Stimulated activated CD4-positive, alpha-beta T cell treated with anti-CD3 and anti-CD28 coated beads, Interleukin-12 subunit alpha, Interleukin-12 subunit beta, amount 100 ng/mL, for 24 hours (primary cell): ENCODE results near the gene SNX15.
A peak's percentile ranks its signal among the peaks of the same experiment; 100 is the strongest.

Experiments used
- DNase-seq, 2 experiments: peaks; one replicate each; pipeline ENCODE4 v3.0.0-alpha.2; 2020; ENCODE audit warnings: low read depth in 2 of 2

Gene SNX15

DNA sequence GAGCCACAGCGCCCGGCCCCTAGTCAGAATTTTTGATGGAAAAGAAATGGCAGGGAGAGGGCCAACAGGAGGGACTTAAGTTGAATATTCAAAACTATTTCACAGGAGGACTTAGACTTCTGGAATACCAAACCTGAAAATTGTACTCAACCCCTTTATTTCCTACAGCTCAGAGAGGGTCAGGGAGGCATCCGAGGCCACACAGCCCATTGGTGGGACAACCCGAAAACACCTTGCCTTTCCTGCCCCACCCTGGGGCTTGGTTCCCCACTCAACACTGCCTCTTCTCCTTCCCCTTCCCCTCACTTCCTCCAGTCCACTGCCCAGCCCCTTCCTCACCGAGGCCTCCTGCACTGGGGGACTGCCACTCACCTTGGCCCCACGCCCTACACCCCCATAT, 29.8 kb downstream of the SNX15 start:
- no peak for DNase-seq

DNA sequence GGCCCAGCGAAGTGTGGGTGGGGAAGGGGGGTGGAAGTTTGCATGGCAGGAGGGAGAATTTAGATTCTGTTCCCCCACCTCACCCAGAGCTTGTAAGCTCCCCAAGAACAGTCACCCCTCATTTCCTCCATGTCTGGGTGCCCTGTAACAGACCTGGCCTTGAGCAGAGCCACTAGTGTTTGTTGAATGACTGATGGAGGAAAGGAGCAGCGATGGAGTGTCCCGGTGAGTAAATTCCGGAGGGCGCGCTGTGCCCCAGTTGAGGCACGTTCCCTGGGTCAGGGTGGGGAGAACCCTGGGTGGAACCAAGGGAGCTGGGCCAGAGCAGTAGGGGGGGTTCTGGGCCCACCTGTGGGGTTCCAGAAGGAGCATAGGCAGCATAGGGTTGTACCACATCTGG, 30.3 kb downstream of the SNX15 start:
- DNase-seq = no peak

DNA sequence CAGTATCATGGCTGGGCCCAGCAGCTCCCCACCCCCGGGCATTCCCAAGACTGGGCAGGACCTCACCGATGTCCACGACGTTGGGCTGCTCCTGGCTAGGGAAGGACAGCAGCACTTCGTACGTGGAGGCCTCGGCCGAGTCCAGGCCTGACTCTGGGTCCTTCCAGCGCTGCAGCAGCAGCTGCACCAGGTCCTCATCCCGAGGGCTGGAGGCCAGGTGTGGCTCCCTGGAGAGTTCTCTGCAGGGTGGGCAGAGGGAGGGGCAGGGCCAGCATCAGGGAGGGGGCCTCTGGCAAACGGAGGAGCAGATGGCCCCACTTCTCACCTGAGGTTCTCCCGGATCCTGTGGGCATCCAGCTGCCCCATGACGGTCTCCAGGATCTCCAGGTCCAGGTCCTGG, 30.8 kb downstream of the SNX15 start:
- DNase-seq = no peak

DNA sequence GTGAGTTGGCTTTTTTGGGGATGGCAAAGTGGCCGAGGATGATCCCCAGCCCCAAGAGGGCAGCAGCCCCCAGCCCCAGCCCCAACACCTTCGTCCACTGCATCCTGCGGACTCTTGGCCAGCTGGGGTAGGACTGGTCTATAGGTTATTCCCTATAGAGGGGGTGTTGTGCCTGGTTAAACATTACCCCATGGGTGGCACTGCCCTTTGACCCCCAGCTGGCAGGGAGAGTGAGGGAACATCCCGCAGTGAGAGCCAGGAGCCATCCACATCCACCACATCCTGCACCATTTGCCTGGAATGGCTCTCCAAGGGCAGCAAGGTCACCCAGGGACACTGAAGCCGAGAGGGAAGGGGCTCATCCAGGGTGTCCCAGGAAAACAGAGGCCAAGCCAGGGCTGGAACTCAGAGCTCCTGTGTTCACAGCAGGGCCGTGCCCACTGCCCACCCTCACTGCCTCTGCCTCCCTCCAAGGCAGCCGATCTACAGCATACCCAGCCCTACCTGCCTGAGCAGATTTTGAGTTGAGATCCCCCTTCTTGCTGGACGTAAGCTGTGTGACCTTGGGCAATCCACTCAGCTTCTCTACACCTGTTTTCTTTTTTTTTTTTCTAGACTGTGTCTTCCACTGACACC, 31.3 kb downstream of the SNX15 start, which contains the start of gene NAALADL1:
Gene NAALADL1 (minus strand): TSS at position 135 of the 636 bp plus-strand sequence. CDS start 32 bp downstream, at position 103.
- DNase-seq = no peak

DNA sequence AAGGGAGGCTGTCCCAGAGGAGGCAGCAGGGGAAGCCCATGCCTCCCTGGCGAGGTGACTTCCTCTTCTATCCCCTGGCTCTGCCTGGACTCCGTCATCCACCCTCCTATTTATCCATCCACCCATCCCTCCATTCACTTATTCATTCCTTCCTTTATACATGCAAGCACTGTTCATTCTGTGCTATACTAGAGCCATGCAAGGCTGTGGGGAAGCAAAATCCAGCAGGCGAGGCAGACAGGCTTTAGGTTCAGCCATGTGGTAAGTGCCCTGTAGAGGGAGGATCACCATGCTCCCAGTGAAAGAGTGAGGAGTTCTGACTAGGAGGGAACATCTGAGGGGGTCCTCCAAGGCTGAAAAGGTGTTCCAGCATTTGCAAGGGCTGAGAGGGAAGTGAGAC, 32.3 kb downstream of the SNX15 start:
- no peak for DNase-seq

DNA sequence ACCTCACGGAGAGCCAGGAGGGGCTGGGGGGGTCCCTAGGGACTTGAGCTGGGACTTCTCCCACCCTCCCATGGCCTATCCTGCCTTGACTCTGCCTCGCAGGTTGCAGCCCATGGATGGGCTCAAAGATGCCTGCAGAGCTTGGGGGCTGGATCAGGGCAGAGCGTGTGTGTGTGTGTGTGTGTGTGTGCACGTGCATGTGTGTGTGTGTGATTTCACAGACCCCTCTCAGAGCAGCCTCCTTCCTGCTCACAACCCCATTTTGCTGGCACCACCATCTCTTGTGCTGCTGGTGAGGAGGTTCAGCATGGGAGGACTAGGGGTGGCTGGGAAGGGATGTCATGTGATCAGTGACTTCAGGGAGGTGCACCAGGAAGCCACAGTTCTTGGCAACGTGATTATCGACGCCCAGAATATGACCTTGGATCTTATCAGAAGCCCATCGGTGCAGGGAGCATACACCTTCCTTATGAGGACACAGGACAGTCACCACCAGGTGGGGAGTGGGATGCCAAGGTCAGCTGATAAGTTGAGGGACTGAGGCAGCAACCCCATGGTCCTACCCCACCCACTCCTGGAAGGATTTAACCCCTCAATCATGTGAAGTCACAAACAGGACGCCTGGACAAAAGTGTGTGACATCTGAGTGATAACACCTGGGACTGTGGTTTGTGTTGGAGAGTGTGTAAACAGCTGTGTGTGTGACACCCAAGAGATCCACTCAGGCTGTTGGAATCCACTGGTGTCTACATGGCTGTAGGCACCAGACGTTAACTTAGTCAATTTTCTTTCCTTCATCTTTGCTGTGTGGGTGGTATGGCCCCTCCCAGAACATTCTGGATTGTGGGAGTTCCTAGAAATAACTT, 33.0 kb downstream of the SNX15 start:
- no peak for DNase-seq

DNA sequence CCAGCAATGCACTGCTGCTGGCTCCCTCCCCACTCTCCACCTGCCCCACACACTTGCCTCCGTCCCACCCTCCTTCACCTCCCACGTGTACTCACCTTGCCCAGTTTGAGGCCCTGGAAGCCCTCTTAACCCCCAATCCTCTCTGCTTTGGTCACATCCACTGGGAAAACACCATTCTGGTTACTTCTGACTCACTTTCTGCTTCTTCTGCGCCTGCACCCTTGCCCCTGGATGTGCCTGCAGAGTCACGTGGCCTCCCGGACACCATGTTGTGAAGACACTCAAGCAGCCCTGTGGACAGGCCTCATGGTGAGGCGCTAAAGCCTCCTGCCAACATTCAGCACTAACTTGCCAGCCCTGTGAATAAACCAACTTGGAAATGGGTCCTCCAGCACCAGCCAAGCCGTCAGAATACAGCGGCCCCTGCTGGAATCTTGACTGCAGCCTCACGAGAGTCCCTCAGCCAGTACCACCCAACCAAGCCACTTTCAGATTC, 33.7 kb downstream of the SNX15 start:
- no peak for DNase-seq

DNA sequence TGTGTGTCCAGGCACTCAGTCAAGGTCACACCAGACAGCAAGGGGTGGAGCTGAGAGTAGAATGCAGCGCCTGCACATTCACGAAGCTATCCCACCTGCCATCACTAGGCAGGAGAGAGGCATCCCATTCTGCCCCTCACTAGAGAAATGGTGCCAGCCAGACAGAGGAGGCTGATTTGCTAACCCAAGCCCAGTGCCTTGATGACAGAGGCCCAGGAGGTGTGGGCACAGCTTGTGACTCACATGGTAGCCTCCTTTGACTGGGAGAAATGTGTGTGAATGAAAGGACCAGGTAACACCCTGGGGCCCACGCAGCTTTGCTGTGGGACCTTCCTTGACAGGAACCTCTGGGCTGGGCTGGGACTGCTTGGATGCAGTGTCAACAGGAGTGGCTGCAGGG, 36.3 kb downstream of the SNX15 start:
- no peak for DNase-seq

DNA sequence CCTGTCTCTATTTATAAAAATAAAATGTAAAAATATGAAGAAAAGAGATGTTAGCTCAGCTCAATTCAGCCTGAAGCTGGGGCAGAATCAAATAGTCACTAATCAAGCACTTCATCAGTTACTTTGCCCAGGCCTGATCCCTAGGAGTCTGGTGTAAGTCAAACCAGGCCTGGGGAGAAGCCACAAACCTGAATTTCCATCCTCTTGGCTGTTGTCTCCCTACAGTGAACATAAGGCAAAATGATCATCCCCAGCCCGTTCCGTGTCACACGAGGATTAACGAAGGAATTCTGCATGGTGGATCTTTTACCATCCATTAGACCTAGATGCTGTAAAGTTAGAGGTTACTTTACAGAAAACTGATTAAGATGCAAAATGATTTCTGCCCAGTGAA, 37.6 kb downstream of the SNX15 start:
- DNase-seq = no peak

DNA sequence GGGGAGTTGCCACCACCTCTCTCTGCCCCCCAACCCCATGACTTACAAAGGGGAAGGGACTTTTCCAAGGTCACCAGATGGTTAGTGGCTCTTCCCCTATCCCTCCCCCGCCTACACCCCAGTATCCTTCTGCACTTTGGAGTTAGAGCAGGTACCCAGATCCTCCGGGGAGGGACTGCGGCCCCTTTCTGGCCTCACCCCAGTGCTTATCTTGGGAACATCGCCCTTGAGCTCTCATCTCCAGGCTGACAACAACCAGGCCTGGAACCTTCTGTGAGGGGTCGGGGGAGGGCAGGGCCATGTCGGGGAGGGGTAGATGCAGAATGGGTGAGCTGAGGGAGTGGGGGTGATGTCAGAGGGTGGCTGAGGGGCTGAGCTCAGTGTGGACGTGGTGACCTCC, 38.6 kb downstream of the SNX15 start:
- DNase-seq = no peak

DNA sequence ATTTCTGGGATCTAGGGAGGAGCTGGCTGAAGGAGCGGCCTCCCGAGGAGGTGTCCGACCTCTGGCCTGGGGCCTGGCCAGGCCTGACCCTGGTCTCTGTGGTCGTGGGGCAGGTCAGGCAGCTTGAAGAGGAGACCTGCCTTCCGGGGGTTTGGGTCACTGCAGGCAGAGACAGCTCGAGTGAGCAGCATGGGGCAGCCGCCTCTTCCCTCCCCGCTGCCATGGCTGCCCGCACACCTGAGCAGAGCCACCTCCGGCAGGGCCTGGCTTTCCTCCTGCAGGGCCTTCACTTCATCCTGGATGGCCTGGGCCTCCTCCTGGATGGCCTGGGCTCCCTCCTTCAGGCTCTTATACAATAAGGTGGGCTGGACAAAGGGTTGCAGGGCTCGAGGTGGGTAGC, 39.1 kb downstream of the SNX15 start:
- DNase-seq = no peak

DNA sequence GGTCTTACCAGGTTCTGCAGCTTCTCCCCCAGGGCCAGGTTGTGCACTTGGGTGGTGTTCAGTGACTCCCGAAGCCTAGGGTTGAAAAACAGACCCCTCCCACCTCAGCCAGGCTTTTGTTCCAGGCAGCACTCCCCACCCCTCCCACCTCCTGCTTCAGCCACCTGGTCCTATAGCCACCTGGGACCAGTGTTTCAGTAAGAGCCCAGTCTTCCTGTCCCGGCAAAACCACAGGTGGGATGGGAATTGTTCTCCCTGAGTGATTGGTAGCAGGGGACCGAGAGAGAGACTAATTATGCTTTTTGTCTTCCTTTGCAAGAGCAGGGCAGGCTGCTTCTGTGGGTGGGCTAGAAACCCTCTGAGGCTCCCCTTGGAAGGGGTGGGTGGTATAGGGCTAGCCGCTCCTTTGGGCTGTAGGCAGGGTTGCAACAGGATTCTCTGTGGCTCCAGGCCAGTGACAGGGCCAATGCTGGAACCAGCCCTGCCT, 39.6 kb downstream of the SNX15 start:
- DNase-seq = no peak

DNA sequence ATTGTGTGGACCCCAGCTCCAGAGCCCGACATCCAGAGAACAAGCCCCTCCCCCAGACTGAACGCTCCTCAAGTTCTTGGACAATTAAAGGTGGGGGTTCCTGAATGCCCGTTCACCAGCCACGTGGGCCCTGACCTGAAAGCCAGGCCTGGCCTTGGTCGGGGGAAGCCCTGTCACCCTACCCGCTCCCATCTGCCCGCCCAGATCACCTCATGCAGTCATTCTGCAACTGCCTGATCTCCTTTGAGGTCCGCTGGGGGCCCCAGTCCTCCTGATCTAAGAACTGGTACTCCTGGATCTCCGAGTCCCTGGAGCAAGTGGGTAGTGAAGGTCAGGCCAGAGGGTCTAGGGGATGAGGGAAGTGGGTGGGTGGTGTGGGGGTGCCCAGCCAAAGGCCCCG, 40.2 kb downstream of the SNX15 start:
- no peak for DNase-seq

DNA sequence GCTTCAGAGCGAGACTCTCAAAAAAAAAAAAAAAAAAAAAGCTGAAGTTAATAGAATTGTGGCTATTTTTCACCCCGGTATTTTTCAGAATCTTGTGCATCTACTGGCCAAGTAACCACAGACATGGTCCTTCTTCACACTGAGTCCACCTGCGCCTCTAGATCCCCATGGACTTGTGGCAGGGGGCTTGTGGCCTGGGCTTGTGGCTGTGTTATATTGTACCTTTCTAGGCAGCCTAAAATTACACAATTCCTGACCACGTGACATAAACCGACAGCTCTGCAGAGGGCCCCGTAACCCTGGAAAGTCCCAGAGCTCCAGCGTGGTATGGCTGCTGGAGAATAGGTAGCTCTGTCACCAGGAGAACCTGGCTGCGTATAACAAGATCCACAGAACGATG, 42.0 kb downstream of the SNX15 start:
- no peak for DNase-seq

DNA sequence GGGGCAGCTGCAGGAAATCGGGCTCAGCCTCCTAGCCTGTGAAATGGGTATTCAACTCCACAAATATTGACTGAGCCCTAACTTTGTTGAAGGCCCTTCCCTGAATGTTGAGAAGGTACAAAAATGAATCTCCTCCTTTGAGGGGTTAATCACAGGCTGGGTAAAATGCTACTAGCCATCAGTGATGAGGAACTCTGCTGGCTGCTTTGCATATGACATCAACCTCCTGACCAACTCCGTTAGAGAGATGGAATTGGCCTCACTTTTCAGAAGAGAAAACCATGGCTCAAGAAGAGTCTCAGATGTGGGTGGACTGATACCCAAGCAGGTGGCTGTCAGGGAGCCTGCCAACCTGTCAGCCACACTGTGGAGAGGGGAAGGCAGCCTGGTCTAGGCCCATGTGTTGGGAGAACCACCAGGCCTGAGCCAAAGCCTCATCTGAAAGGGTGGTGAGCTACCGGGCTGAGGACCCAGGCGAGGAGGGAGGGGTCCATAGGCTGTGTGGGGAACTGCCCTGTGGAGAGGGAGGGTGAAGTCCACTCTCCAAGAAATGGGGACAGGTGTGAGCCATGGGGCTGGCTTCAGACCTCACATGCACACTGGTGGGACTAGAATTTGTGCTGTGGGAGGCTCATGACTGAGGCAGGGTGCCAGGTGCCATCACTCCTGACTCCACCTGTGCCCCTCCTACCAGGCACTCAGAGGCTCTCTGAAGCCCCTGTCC, 44.8 kb downstream of the SNX15 start:
- no peak for DNase-seq

DNA sequence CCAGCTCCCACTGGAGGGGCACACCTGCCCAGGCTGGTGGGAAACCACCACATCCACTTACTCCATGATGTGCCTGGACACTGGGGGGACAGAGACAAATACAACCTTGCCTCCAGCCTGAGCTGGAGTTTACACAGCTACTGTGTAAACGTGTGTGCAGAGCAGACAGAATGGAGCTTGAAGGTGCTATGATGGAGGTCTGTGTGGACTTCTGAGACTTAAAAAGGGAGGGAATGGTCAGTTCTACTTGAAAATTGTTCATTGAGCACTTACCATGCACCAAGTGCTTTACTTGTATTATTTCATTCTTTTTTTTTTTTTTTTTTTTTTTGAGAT, 45.4 kb downstream of the SNX15 start:
- DNase-seq = no peak

DNA sequence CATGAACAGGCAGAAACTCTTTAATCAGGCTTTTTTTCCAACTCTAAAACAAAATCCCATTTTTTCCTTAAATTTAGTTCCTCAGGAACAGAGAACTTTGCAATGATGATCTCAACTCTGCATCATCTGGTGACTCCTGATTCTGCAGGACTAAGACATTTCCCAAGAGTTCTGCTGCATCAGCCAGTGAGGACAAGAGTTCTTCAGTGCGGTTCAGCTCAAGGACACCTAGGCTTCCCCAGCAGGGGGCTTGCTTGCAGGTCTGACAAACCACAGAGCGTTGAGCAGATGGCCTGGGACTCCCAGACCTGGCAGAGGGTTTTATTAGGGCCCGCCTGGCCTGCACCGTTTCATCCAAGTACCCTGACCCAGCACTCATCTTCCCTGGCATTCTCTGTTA, 50.2 kb downstream of the SNX15 start:
- DNase-seq = no peak

DNA sequence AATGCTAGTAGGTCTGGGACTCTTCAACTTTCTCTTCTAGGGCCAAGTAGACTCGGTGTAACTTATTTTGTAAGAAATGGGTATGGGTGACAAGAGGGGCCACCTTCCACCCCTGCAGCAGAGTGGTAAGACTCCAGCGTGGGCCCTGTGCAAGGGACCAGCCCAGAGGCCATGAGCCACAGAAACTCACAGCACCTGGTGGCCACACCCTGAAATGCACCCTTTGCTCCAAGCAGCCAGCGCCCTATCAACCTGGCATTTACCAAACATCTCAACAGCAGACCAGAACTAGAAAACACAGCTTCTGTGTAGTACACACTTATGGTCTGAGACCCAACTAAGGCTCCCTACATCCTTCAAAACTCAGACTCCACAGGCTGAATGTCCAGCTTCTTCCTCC, 50.9 kb downstream of the SNX15 start:
- peak; percentile 24 to 57 for DNase-seq

DNA sequence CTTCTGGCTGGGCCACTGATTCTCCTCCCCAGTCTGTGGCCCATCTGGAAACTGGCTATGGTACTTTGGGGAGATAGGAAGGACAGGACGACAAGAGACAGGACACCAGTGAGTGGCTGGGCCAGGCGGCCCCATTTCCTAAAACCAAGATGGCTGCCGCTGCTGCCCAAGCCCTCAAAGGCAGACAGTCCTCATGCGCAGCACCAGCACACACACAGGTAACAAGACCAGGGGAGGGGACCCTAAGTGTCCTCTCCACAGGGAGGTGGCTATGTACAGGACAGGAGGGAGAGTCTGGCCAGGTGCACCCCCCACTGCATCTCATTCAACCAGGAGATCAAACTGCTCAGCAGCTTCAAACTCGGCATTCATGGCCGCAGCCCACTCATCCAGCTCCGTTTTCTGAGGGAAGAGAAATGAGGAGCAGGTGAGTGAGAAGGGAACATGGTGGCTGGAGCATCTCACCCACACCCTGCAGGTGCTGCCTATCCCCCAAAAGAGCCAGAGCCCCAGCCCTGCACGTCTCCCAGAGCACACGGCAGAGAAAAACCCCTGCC, 51.6 kb downstream of the SNX15 start:
- DNase-seq = no peak

DNA sequence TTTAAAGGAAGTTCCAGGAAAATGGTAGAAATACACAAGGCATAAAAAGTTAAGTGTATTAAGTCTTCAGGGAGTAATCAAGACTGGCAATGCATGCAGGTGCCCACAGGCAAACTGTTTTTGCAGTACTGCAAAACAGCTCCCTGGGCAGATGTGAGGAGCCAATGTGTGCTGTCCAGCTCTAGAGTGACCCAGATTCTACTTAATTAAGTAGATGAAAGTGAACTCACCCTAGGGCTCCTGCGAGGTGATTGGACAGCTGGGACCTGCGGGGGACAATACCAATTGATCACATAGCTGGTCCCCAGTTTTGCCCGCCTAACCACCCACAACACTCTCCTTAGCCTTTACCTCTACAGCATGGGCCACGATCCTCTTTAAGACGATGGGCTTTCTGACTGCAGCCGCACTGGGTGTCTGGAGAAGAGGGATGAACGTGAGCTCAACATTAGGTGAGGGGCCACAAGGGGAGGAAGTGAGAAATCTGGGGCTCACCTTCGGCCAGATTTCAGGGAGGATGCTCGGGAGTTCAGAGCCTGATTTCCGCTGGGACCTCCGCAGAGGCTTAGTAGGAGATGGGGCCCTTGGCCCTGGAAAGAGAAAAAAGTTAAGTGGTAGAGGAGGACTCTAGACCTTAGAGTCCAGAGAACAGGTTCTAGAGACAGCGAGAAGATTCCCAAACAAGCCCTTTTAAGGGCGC, 56.0 kb downstream of the SNX15 start:
- no peak for DNase-seq

DNA sequence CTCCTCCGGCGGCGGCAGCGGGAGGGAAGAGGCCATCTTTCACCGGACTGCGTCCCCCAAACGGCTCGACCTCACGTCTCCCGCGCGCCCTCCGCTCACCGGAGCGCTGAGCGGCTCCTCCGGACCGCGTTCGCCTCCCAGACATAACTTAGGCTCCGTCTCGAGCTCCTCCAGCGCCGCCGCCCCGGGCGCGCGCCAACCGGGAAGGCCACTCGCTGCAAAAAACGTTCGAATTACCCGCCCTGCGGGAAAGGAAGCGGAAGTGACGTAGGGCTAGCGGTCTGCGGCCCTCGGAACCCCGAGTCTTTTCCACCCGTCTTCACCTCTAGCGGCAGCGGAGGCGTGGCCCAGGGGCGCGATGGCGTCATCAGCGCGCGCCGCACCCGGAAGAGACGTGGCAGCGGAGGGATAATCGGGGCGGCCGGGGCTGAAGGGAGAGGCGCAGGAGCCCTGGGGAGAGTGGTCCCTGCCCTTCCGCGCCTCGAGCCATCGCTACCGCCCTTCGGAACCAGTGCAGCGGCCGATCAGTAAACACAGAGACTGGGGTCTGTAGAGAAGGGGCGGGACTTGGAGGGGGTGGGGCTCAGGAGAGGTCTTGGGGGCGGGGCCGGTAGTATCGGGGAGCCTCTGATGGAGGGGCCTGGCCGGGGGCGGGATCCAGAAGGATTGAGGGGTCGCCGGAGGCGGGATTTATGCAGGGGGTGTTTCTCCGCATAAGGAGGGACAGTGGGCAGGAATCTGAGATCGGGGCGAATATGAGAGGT, 56.8 kb downstream of the SNX15 start, which contains the start of the genes CDCA5 and ZFPL1:
Gene CDCA5 (minus strand): TSS at position 207 of the 764 bp plus-strand sequence. CDS start 62 bp downstream, at position 145.
Gene ZFPL1 (plus strand): TSS at position 389 of the 764 bp plus-strand sequence. CDS start 477 bp downstream, outside the sequence.
- peak; percentile 92 to 93 for DNase-seq
